GM19468 (cell line): Measurements from ENCODE around the gene MRPS5.
"Not testable (repeated sequence)": the region's sequence is repeated elsewhere in the genome, so short reads cannot be mapped to it uniquely, and the experiment has no call there.

Experiments
- ATAC-seq: cut with Tn5 transposase; IDR thresholded peaks from one replicate; pipeline ENCODE4 v1.9.1; 2021; ENCODE audit warnings: mild to moderate bottlenecking, moderate library complexity, moderate number of reproducible peaks; ENCODE audit not compliant: unreplicated experiment; ENCODE audit errors: extremely low read depth

Gene MRPS5

DNA sequence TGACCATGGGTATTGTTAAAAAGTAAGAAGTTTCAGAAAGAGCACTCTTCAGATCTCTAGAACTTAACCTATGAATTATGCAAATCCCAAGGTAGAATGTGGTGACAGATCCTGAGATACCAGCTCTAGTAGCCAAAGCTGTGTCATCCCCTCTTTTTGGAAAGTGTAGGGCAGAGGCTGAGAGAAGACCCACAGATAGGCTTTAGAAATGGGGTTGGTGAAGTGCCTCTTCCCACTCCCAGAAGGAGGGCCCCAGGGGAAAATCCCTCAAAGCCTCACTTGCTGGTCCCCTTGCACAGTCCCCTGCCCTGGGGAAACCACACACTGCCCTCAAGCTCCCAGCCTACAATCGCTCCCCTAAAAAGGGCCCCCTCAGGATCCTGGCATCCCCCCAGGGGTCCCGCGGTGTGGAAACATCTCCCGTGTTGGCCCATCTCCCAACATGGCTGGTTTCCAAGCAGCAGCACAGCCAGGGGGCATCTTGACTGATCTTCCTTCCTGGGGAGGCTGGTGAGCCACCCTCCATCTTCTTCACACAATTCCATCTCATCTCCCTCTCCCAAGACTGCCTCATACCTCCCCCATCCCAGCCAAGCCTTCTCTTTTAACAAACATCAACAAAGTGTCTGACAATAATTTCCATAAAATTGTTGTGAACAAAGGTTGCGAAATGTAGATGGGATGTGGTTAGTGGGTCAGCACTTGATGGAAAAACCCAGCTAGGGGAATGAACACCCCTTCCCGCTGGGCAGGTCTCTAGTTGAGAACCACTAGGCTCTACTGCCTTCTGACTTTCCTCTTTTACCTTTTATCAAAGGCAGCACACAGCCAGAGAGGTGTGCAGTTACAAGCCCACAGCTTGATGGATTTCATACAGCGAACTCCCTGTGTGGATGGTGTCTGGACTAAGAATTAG, 71.0 kb downstream of the MRPS5 start:
- ATAC-seq, result no peak

DNA sequence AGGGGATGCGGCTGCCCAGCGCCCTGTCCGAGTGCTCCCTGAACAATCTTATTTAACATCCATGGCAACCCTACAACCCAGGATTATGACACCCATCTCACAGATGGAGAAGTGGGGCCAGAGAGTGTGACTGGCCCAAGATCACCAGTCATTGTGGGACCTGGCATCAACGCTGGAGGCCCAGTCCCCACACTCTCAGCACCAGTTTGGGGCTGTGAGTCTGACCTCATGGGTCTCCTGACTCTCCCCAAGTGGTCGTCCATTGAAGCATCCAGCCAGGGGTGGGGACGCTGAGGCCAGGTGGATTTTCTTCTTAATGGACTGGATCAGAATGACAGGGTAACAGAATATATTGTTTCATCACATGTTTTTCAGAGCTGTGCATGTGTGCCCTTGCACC, 71.6 kb downstream of the MRPS5 start:
- ATAC-seq, result no peak

GRCh38 chr2:95049683-95049955, 72.0 kb downstream of the MRPS5 start:
- ATAC-seq, result no peak

DNA sequence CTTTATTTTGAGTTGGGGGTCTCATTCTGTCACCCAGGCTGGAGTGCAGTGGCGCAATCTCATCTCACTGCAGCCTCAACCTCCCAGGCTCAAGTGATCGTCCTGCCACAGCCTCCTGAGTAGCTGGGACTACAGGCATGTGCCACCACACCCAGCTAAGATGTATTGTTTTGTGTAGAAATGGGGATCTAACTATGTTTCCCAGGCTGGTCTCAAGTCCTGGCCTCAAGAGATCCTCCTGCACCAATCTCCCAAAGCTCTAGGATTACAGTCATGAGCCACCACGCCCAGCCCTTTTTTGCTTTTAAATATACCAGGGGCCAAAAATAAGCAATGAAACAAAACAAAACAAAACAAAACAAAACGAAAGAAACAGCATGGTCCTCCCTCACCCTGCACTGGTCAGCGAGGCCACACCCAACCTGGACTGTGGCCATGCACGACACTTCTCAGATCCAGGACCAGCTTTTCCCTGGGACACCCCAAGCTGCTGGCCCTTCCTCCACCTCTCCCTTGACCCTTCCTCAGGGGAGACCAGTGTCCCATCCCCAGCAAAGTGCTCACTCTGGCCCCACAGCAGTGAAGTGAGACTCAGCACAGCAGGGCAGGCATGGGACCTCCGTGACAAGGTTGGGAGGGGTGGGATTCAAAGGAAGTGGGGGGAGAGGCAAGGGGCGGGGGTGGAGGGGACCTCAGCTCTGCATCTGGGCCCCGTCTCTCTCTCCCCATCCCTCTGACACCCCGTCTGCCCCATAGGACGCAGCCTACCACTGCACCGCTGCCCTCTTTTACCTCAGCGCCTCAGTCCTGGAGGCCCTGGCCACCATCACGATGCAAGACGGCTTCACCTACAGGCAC, 72.6 kb downstream of the MRPS5 start:
- ATAC-seq, result no peak

- ATAC-seq, result no peak
Measured at GRCh38 chr2:95047629-95048510, 73.7 kb downstream of the MRPS5 start.

GRCh38 chr2:95046371-95047112, 75.1 kb downstream of the MRPS5 start:
- ATAC-seq, result no peak

DNA sequence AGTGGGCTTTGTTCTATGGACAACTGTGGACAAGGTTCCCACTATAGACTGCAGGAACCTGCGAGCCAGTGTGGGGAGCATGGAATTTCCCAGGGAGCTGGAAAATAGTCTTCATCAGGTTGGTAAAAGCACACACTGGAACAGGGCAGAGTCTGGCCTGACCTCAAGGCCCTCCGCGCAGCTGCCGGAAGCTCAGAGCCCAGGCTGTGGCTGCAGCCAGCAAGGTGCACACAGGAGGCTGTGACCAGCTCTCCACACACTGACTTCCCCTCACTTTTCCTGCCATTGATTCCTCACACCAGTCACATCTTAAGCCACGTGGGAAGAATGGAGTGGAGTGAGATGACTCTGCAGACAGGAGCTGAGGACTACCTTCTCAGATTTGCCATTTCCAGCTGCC, 77.0 kb downstream of the MRPS5 start:
- no peak for ATAC-seq

DNA sequence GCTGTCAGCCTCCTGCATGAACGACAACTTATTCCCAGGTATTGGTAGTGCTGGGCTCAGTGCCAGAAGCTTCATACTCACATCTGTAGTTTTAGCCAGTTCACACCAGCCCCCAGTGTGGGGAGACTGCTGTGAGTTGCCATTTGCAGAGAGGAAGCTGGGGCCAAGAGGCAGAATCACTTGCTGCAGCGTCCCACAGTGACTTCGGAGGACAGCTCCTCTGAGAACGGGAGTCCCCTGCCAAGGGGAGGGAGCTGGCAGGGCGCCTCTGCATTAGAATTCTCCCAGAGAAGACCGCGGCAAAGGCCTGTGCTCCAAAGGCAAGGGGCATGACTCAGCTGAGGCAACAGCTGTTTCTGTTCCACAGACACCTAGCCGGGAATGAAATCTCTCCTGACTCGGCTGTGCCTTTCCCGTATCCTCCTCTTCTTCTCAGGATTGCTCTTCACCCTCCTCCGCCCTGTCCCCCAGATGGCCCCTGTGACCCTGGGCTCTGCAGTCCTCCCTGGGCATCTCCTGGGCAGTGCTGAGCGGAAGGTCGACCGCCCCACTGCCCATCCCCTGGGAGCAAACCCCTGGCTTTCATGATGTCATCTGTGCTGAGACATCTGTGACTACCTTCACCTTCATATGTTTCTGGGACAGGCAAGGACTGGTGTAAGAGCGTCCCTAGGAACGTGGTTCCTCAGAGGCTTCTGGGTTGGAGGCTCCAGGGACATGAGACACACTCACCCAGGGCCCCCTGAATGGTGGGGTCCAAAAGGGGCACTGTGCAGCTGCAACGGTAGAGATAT, 78.1 kb downstream of the MRPS5 start:
- no peak for ATAC-seq

DNA sequence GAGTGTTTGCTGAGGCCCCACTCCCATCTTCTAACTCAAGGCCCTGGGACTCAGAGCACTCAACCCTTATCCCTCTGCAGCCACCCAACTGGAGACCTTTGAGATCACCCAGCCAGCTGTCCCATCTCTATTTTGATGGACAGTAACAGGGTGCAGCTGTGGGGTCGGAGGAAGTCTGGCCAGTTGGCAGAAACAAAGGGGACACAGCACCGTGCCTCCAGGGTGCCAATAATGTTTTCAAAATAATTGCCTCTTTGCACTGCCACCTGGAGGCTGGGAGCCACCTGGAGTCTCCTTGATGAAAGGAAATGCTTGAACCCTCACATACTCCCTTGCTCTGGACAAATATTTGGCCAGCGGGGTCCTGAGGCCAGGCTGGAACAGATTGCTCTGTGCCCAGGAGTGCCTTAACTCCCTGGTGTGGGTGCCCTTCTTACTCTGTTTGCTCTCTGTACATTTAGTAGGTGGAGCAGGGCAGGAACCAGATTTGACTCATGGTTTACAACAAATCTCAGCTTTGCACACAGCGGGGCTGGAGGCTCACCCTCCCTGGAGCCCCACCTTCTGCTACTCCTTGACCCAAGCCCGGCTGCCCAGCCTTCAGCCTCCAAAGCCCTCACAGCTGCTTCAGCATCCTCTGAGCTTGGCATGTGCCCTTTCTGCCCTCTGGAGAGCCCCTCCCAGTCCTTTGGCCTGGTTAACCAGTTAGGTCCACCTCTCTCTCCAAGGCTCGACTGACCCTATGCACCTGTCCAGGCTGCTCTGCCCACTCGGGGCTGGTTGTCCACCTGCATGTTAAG, 78.9 kb downstream of the MRPS5 start:
- ATAC-seq, result no peak

GRCh38 chr2:95041824-95042442, 79.7 kb downstream of the MRPS5 start:
- ATAC-seq, result no peak

DNA sequence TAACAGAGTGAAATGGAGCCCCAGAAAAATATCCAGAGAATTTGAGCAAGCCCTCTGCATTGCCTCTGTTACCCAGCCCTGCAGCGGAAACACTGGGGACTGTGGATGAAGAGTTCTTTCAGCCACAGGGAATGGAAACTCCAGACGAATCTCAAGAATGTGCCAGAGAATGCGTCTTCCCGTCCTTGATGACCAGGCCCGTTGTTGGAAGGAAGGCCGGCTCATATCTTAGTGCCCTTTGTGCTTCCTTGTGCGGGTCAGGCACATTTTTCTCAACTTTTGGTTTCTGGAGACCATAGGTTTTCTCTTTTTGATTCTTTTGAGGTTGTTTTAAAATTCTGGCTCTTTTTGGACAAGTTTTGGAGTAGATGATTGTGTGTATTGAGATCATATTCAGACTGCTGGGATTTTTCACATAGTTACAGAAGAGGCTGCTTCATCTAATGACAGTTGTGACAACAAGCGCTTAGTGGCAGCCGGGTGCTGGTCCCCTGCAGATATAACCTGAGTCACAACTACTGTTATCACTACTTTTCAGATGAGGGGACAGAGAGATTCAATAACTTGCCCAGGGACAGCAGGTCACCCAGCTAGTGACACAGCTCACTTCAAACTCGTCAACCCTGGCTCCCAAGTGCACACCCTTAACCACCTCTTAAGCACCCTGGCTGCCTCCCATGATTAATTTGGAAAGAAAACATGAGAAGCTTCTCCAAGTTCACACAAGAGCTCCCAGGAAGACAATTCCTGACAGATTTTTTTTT, 80.4 kb downstream of the MRPS5 start:
- no peak for ATAC-seq

DNA sequence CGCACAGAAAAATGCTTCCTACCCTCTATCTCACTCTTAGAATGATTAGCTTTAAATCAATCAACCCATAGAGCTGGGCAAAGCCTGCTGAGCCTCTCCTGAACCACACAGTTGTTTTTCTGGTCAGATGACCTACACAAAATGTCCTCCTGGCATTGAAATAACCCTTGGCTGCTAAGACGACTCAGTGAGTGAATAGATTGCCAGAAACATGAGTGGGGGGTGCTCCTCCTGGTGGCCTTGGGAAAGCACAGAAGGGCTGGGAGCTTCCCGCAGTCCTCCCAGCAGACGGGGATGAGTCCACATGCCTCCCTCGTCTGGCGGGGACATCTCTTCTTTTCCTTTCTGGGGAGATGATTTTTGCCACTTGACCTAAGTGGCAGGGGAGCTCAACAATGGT, 81.2 kb downstream of the MRPS5 start:
- ATAC-seq, result no peak

GRCh38 chr2:95039978-95040377, 81.6 kb downstream of the MRPS5 start:
- ATAC-seq, result no peak

DNA sequence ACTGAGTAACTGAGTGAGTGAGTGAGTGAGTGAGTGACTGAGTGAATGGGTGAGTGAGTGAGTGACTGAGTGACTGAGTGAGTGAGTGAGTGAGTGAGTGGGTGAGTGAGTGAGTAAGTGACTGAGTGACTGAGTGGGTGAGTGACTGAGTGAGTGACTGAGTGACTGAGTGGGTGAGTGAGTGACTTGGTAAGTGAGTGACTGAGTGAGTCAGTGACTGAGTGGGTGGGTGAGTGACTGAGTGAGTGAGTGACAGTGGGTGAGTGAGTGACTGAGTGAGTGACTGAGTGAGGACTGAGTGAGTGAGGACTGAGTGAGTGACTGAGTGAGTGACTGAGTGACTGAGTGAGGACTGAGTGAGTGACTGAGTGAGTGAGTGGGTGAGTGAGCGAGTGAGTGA, 82.2 kb downstream of the MRPS5 start:
- no peak for ATAC-seq

DNA sequence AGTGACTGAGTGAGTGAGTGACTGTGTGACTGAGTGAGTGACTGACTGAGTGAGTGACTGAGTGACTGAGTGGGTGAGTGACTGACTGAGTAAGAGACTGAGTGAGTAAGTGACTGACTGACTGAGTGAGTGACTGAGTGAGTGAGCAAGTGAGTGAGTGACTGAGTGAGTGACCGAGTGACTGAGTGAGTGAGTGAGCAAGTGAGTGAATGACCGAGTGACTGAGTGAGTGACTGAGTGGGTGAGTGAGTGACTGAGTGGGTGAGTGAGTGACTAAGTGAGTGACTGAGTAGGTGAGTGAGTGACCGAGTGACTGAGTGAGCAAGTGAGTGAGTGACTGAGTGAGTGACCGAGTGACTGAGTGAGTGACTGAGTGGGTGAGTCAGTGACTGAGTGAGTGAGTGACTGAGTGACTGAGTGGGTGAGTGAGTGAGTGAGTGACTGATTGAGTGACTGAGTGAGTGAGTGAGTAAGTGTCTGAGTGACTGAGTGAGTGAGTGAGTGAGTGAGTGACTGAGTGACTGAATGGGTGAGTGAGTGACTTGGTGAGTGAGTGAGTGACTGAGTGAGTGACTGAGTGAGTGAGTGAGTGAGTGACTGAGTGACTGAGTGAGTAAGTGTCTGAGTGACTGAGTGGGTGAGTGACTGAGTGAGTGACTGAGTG, 82.8 kb downstream of the MRPS5 start:
- no peak for ATAC-seq

DNA sequence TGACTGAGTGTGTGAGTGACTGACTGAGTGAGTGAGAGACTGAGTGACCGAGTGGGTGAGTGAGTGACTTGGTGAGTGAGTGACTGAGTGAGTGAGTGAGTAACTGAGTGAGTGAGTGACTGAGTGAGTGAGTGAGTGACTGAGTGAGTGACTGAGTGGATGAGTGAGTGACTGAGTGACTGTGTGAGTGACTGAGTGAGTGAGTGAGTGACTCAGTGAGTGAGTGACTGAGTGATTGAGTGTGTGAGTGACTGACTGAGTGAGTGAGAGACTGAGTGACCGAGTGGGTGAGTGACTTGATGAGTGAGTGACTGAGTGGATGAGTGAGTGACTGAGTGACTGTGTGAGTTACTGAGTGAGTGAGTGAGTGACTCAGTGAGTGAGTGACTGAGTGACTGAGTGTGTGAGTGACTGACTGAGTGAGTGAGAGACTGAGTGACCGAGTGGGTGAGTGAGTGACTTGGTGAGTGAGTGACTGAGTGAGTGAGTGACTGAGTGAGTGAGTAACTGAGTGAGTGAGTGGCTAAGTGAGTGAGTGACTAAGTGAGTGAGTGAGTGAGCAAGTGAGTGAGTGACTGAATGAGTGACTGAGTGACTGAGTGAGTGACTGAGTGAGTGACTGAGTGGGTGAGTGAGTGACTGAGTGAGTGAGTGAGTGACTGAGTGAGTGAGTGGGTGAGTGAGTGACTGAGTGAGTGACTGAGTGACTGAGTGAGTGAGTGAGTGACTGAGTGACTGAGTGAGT, 83.6 kb downstream of the MRPS5 start:
- not testable (repeated sequence) for ATAC-seq
